ENCODE data around the gene SHISA4. TPM values are rescaled to one million over a fixed set of nuclear protein-coding genes. Genes with fewer than 3 reads are reported as not detected.

SHISA4 gene
- total and polyA plus RNA-seq, 8 donors: 3.6 to 9.3 (median 5.4) TPM

- 50 to 60% methylated on average over 1 of the region's 1 CpG for WGBS, 2 donors
- Histone ChIP-seq H3K27ac (no peak overlapping the region), H3K27me3 (no peaks in the 10 kb centered on the region), H3K4me1 (peaks cover 0 to 8% (median 4%) of the 10 kb centered on the region in 3 donors), H3K9me3 (no peaks in the 10 kb centered on the region), H3K36me3 (no peaks in the 10 kb centered on the region), H3K4me3 (no peak overlapping the region)
- DNase-seq (peak in 1 of 6 donors; percentile 38), ATAC-seq (no peak), FAIRE-seq (no peak)
- TF ChIP-seq CTCF (IDR thresholded peaks at IDR 0.05): no peak
- intact Hi-C loops (cut with DNase I): no loop called here
Observed at GRCh38 chr1:201884425-201884824, 4.3 kb upstream of the SHISA4 start.

GRCh38 chr1:201885531-201886075 is 3.1 kb upstream of the SHISA4 start:
- DNase-seq: peak in 1 of 6 donors; percentile 33
- 74% methylated on average over 6 of the region's 6 CpGs for WGBS, 2 donors
- ATAC-seq: no peak
- Histone ChIP-seq H3K9me3 (no peaks in the 10 kb centered on the region), H3K4me1 (peaks cover 0 to 8% (median 4%) of the 10 kb centered on the region in 3 donors), H3K36me3 (no peaks in the 10 kb centered on the region), H3K4me3 (no peak overlapping the region), H3K27me3 (no peaks in the 10 kb centered on the region), H3K27ac (no peak overlapping the region)
- TF ChIP-seq CTCF (IDR thresholded peaks at IDR 0.05): no peak
- no peak for FAIRE-seq
- intact Hi-C loops (cut with DNase I): no loop called here

GRCh38 chr1:201886103-201886885 is 2.4 kb upstream of the SHISA4 start:
- Histone ChIP-seq H3K9me3 (no peaks in the 10 kb centered on the region), H3K27me3 (no peaks in the 10 kb centered on the region), H3K27ac (no peak overlapping the region), H3K4me3 (no peak overlapping the region), H3K4me1 (peaks cover 0 to 8% (median 4%) of the 10 kb centered on the region in 3 donors), H3K36me3 (no peaks in the 10 kb centered on the region)
- 75 to 78% methylated on average over 9 of the region's 9 CpGs for WGBS, 2 donors
- DNase-seq (peak in 1 of 6 donors; percentile 18), ATAC-seq (no peak), FAIRE-seq (no peak)
- intact Hi-C loops (cut with DNase I): no loop called here
- no peak for TF ChIP-seq CTCF (IDR thresholded peaks at IDR 0.05)

- 62 to 67% methylated on average over 5 of the region's 5 CpGs for WGBS, 2 donors
- no peaks in the 10 kb centered on the region for H3K9me3 ChIP-seq
- intact Hi-C loops (cut with DNase I): no loop called here
- no peak for FAIRE-seq
- H3K27me3 ChIP-seq: no peaks in the 10 kb centered on the region
- H3K4me3 ChIP-seq: no peak overlapping the region
- no peak overlapping the region for H3K27ac ChIP-seq
- peaks cover 0 to 8% (median 4%) of the 10 kb centered on the region in 3 donors for H3K4me1 ChIP-seq
- no peak for ATAC-seq
- peak in 1 of 6 donors; percentile 25 for DNase-seq
- H3K36me3 ChIP-seq: no peaks in the 10 kb centered on the region
- TF ChIP-seq CTCF (IDR thresholded peaks at IDR 0.05): no peak
Observed at GRCh38 chr1:201887116-201887866, 1.4 kb upstream of the SHISA4 start.
